HepG2 (cell line): ENCODE data around the gene EPB41L5. TPM values are rescaled to one million over a fixed set of nuclear protein-coding genes. Genes with fewer than 3 reads are reported as not detected.

Experiments used
- ATF7-NPFF ChIP-seq: sonication (generic); formaldehyde crosslinking; IDR thresholded peaks from 2 replicates; pipeline ENCODE4 v1.8.1; 2023; ENCODE audit warnings: mild to moderate bottlenecking, low read depth, missing genetic modification reagents, moderate library complexity
- BCL6 ChIP-seq: IDR thresholded peaks from 2 replicates; pipeline ENCODE4 v1.6.1; 2016; ENCODE audit warnings: missing genetic modification reagents, missing compliant biosample characterization
- BRF2 ChIP-seq: sonication (generic); formaldehyde crosslinking; IDR thresholded peaks from 2 replicates; pipeline ENCODE4 v1.8.1; 2022; ENCODE audit warnings: mild to moderate bottlenecking, missing genetic modification reagents
- CBX1 ChIP-seq: IDR thresholded peaks from one replicate; pipeline ENCODE4 v1.6.1; 2016; ENCODE audit warnings: antibody characterized with exemption, low read depth
- FOXK1 ChIP-seq: sonication (generic); formaldehyde crosslinking; IDR thresholded peaks from 2 replicates; pipeline ENCODE4 v1.4.0; 2020; ENCODE audit warnings: low read depth, missing genetic modification reagents, borderline replicate concordance
- GABPA ChIP-seq, 2 experiments: IDR thresholded peaks; 2 replicates each; pipeline ENCODE4 v1.6.1; 2011 to 2016; ENCODE audit warnings: low read depth in 2 of 2, low read length in 1 of 2, missing biosample characterization in 1 of 2, missing genetic modification characterization in 1 of 2
- GLI4 ChIP-seq: sonication (generic); formaldehyde crosslinking; IDR thresholded peaks from 2 replicates; pipeline ENCODE4 v1.5.1; 2020; ENCODE audit warnings: missing genetic modification reagents, mild to moderate bottlenecking, moderate library complexity, borderline replicate concordance
- KDM5A ChIP-seq: fragments of 200-600 bp; sonication (generic); IDR thresholded peaks from 2 replicates; pipeline ENCODE4 v1.7.0; 2018; ENCODE audit warnings: antibody characterized with exemption, mild to moderate bottlenecking, low read length, borderline replicate concordance
- MAFG ChIP-seq: sonication (generic); formaldehyde crosslinking; IDR thresholded peaks from 2 replicates; pipeline ENCODE4 v1.5.1; 2020; ENCODE audit warnings: mild to moderate bottlenecking, missing genetic modification reagents
- MTA3 ChIP-seq: sonication (generic); formaldehyde crosslinking; IDR thresholded peaks from 2 replicates; pipeline ENCODE4 v1.4.0; 2020; ENCODE audit warnings: missing genetic modification reagents
- PBX3 ChIP-seq: sonication (generic); formaldehyde crosslinking; IDR thresholded peaks from 2 replicates; pipeline ENCODE4 v1.8.1; 2023; ENCODE audit warnings: missing genetic modification reagents, inconsistent platforms, borderline replicate concordance
- RXRB ChIP-seq: IDR thresholded peaks from 2 replicates; pipeline ENCODE4 v1.6.1; 2016; ENCODE audit warnings: borderline replicate concordance, missing genetic modification reagents, missing compliant biosample characterization
- SETDB1 ChIP-seq: sonication (generic); formaldehyde crosslinking; IDR thresholded peaks from 2 replicates; pipeline ENCODE4 v1.5.1; 2020; ENCODE audit warnings: missing genetic modification reagents, mild to moderate bottlenecking, borderline replicate concordance
- SNAI1 ChIP-seq: sonication (generic); formaldehyde crosslinking; IDR thresholded peaks from 2 replicates; pipeline ENCODE4 v1.5.0; 2020; ENCODE audit warnings: mild to moderate bottlenecking, missing genetic modification reagents, borderline replicate concordance
- SRF ChIP-seq: IDR thresholded peaks from 2 replicates; pipeline ENCODE4 v1.6.1; 2011; ENCODE audit warnings: mild to moderate bottlenecking, low read depth, low read length, moderate library complexity
- TBX2 ChIP-seq: sonication (generic); formaldehyde crosslinking; IDR thresholded peaks from 2 replicates; pipeline ENCODE4 v1.5.0; 2020; ENCODE audit warnings: missing genetic modification reagents, mild to moderate bottlenecking, borderline replicate concordance
- TGIF2 ChIP-seq: IDR thresholded peaks from 2 replicates; pipeline ENCODE4 v1.6.1; 2016; ENCODE audit warnings: control low read depth, missing compliant biosample characterization
- ZFP36L2 ChIP-seq: sonication (generic); formaldehyde crosslinking; IDR thresholded peaks from 2 replicates; pipeline ENCODE4 v1.4.0; 2020; ENCODE audit warnings: missing genetic modification reagents
- ZNF136 ChIP-seq: sonication (generic); formaldehyde crosslinking; IDR thresholded peaks from 2 replicates; pipeline ENCODE4 v1.8.1; 2022; ENCODE audit warnings: low read depth, mild to moderate bottlenecking, moderate library complexity, missing genetic modification reagents
- ZNF230 ChIP-seq: sonication (generic); formaldehyde crosslinking; IDR thresholded peaks from 2 replicates; pipeline ENCODE4 v1.4.0; 2020; ENCODE audit warnings: mild to moderate bottlenecking, missing genetic modification reagents
- ZNF331 ChIP-seq: sonication (generic); formaldehyde crosslinking; IDR thresholded peaks from 2 replicates; pipeline ENCODE4 v1.4.0; 2020; ENCODE audit warnings: missing genetic modification reagents
- ZNF563 ChIP-seq: sonication (generic); formaldehyde crosslinking; IDR thresholded peaks from 2 replicates; pipeline ENCODE4 v1.8.0; 2022; ENCODE audit warnings: mild to moderate bottlenecking, moderate library complexity, missing genetic modification reagents
- ZNF569 ChIP-seq: sonication (generic); formaldehyde crosslinking; IDR thresholded peaks from 2 replicates; pipeline ENCODE4 v1.5.0; 2020; ENCODE audit warnings: mild to moderate bottlenecking, missing genetic modification reagents, moderate library complexity, borderline replicate concordance
- ZSCAN12 ChIP-seq: sonication (generic); formaldehyde crosslinking; IDR thresholded peaks from 2 replicates; pipeline ENCODE4 v1.9.0; 2021; ENCODE audit warnings: mild to moderate bottlenecking, missing genetic modification reagents
- polyA plus RNA-seq, 8 experiments: library from polyadenylated mRNA; depleted of rRNA in 3 of 8; stranded (reverse) in 7 of 8; unstranded in 1 of 8; fragments of >200 nt; fragmentation: Illumina TruSeq in 4 of 8; extraction: Trizol in 4 of 8; gene quantifications; 2 replicates each; pipeline versions ENCODE4 v1.2.1 to v1.2.3, GENCODE V29; 2011 to 2016; ENCODE audit warnings: low read depth in 4 of 8, missing spikeins in 1 of 8, mixed read lengths in 1 of 8; ENCODE audit not compliant: insufficient read depth in 1 of 8
- total RNA-seq, 5 experiments: library from RNA; depleted of rRNA; stranded (reverse); fragments of >200 nt; fragmentation: Illumina TruSeq; extraction: Trizol; gene quantifications; 2 replicates each; pipeline ENCODE4 v1.2.3, GENCODE V29; 2016; ENCODE audit warnings: low read depth in 1 of 5
- TF ChIP-seq, protein P1 (sequence below): sonication (generic); formaldehyde crosslinking; IDR thresholded peaks from 2 replicates; pipeline ENCODE4 v1.4.0; 2020; ENCODE audit warnings: missing genetic modification reagents
- TF ChIP-seq, protein P2 (sequence below): sonication (generic); formaldehyde crosslinking; IDR thresholded peaks from 2 replicates; pipeline ENCODE4 v1.4.0; 2020; ENCODE audit warnings: missing genetic modification reagents
- TF ChIP-seq, protein P3 (sequence below): sonication (generic); formaldehyde crosslinking; IDR thresholded peaks from 2 replicates; pipeline ENCODE4 v1.4.0; 2020; ENCODE audit warnings: mild to moderate bottlenecking, missing genetic modification reagents

The EPB41L5 gene
- total and polyA plus RNA-seq, 2 of the 13 experiments (the other 11 are each of a cell fraction or from before 2014, with no cell fraction given) = 40.5 to 47.5 TPM

DNA sequence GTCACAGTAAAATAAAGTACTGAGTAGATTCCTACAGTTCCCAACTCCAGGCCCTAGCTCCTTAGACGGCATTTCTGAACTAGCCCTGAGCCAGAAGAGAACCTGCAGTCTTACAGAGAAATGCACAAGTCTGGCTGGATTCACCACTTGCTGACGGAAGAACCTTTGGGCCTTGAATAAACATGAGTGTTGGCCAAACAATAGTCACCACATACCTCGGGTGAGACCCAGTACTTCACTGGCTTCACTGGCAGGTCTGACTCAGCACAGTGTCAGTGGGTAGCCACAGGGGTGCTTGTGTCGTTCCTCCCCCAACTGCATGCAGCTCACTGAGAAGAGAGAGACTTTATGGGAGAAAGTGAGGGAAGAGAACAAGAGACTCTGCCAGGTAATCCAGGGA, 121.4 kb downstream of the EPB41L5 start (continued):
- TF ChIP-seq, protein P1, sequence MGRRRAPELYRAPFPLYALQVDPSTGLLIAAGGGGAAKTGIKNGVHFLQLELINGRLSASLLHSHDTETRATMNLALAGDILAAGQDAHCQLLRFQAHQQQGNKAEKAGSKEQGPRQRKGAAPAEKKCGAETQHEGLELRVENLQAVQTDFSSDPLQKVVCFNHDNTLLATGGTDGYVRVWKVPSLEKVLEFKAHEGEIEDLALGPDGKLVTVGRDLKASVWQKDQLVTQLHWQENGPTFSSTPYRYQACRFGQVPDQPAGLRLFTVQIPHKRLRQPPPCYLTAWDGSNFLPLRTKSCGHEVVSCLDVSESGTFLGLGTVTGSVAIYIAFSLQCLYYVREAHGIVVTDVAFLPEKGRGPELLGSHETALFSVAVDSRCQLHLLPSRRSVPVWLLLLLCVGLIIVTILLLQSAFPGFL (CRISPR knock-in tag) = no peak
- TF ChIP-seq RXRB (CRISPR knock-in tag) = no peak
- TF ChIP-seq FOXK1 = 0 out of 2 replicates have a peak, but pooled peaks have one; percentile 9
- TF ChIP-seq MAFG = no peak
- TF ChIP-seq TBX2 = no peak
- no peak for TF ChIP-seq GLI4
- no peak for TF ChIP-seq SRF
- no peak for TF ChIP-seq CBX1
- TF ChIP-seq SNAI1 (CRISPR knock-in tag) = no peak
- no peak for TF ChIP-seq ZNF569 (CRISPR knock-in tag)
- TF ChIP-seq, protein P2, sequence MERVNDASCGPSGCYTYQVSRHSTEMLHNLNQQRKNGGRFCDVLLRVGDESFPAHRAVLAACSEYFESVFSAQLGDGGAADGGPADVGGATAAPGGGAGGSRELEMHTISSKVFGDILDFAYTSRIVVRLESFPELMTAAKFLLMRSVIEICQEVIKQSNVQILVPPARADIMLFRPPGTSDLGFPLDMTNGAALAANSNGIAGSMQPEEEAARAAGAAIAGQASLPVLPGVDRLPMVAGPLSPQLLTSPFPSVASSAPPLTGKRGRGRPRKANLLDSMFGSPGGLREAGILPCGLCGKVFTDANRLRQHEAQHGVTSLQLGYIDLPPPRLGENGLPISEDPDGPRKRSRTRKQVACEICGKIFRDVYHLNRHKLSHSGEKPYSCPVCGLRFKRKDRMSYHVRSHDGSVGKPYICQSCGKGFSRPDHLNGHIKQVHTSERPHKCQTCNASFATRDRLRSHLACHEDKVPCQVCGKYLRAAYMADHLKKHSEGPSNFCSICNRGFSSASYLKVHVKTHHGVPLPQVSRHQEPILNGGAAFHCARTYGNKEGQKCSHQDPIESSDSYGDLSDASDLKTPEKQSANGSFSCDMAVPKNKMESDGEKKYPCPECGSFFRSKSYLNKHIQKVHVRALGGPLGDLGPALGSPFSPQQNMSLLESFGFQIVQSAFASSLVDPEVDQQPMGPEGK (CRISPR knock-in tag) = peak; percentile 60
- TF ChIP-seq, protein P3, sequence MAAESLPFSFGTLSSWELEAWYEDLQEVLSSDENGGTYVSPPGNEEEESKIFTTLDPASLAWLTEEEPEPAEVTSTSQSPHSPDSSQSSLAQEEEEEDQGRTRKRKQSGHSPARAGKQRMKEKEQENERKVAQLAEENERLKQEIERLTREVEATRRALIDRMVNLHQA (CRISPR knock-in tag) = no peak
- TF ChIP-seq BRF2 (CRISPR knock-in tag) = no peak
- no peak for TF ChIP-seq ZNF563 (CRISPR knock-in tag)
- peak; percentile 41; the same call in 1 of the 2 replicates for TF ChIP-seq ZNF331
- no peak for TF ChIP-seq KDM5A
- TF ChIP-seq PBX3 (CRISPR knock-in tag) = no peak
- TF ChIP-seq ZSCAN12 (CRISPR knock-in tag) = no peak
- TF ChIP-seq ZNF230 (CRISPR knock-in tag) = no peak
- TF ChIP-seq ZFP36L2 (CRISPR knock-in tag) = no peak
- no peak for TF ChIP-seq SETDB1 (CRISPR knock-in tag)
- no peak for TF ChIP-seq ZNF136
- TF ChIP-seq TGIF2 (CRISPR knock-in tag) = no peak
- 0 out of 2 replicates have a peak, but pooled peaks have one; percentile 34 for TF ChIP-seq ATF7-NPFF (CRISPR knock-in tag)
- no peak for TF ChIP-seq GABPA (IDR thresholded peaks at IDR 0.05; ENCODE audit: low read depth, low read length)
- no peak for TF ChIP-seq GABPA (CRISPR knock-in tag; IDR thresholded peaks at IDR 0.05; ENCODE audit: low read depth)
- TF ChIP-seq MTA3 = no peak
- TF ChIP-seq BCL6 = no peak
